ENCODE results near the gene ANKMY1.

The ANKMY1 gene

GRCh38 chr2:240577281-240578109 is 19.7 kb upstream of the ANKMY1 start:
- H3K9me3 Mint-ChIP-seq = no peaks in the 10 kb centered on the region
- no peak overlapping the region for H3K4me3 Mint-ChIP-seq
- peaks cover 36% of the 10 kb centered on the region for H3K4me1 Mint-ChIP-seq
- ATAC-seq (no peak), DNase-seq (ENCODE audit: low spot score in 2 of 2) (no peak)
- peak overlapping the region; percentile 88 for H3K27ac Mint-ChIP-seq
- peaks cover 15% of the 10 kb centered on the region for H3K36me3 Mint-ChIP-seq

GRCh38 chr2:240576436-240577205 is 18.8 kb upstream of the ANKMY1 start:
- H3K9me3 Mint-ChIP-seq = no peaks in the 10 kb centered on the region
- no peak for DNase-seq (ENCODE audit: low spot score in 2 of 2)
- no peak for ATAC-seq
- H3K36me3 Mint-ChIP-seq = peaks cover 15% of the 10 kb centered on the region
- no peak overlapping the region for H3K4me3 Mint-ChIP-seq
- H3K4me1 Mint-ChIP-seq = peaks cover 33% of the 10 kb centered on the region
- H3K27ac Mint-ChIP-seq = no peak overlapping the region

- Mint-ChIP-seq H3K36me3 (peaks cover 15% of the 10 kb centered on the region), H3K4me1 (peaks cover 39% of the 10 kb centered on the region), H3K4me3 (no peak overlapping the region), H3K27ac (peak overlapping the region; percentile 54), H3K9me3 (no peaks in the 10 kb centered on the region)
- DNase-seq (ENCODE audit: low spot score in 2 of 2) (no peak), ATAC-seq (no peak)
These were observed 18.2 kb upstream of the ANKMY1 start for GRCh38 chr2:240576036-240576435.

GRCh38 chr2:240575101-240575965 is 17.5 kb upstream of the ANKMY1 start:
- H3K27ac Mint-ChIP-seq = peak overlapping the region; percentile 54
- ATAC-seq (no peak), DNase-seq (ENCODE audit: low spot score in 2 of 2) (no peak)
- peaks cover 15% of the 10 kb centered on the region for H3K36me3 Mint-ChIP-seq
- no peak overlapping the region for H3K4me3 Mint-ChIP-seq
- no peaks in the 10 kb centered on the region for H3K9me3 Mint-ChIP-seq
- H3K4me1 Mint-ChIP-seq = peaks cover 39% of the 10 kb centered on the region

GRCh38 chr2:240574386-240575100 is 16.8 kb upstream of the ANKMY1 start:
- Mint-ChIP-seq H3K27ac (no peak overlapping the region), H3K4me1 (peaks cover 39% of the 10 kb centered on the region), H3K4me3 (no peak overlapping the region), H3K9me3 (no peaks in the 10 kb centered on the region), H3K36me3 (peaks cover 10% of the 10 kb centered on the region)
- DNase-seq (ENCODE audit: low spot score in 2 of 2) = no peak
- no peak for ATAC-seq

GRCh38 chr2:240573516-240574385 is 16.0 kb upstream of the ANKMY1 start:
- no peak for ATAC-seq
- peaks cover 9% of the 10 kb centered on the region for H3K36me3 Mint-ChIP-seq
- H3K4me3 Mint-ChIP-seq = no peak overlapping the region
- H3K9me3 Mint-ChIP-seq = no peaks in the 10 kb centered on the region
- peaks cover 36% of the 10 kb centered on the region for H3K4me1 Mint-ChIP-seq
- no peak overlapping the region for H3K27ac Mint-ChIP-seq
- DNase-seq (ENCODE audit: low spot score in 2 of 2) = no peak

GRCh38 chr2:240573071-240573515 is 15.3 kb upstream of the ANKMY1 start:
- Mint-ChIP-seq H3K4me1 (peaks cover 29% of the 10 kb centered on the region), H3K9me3 (no peaks in the 10 kb centered on the region), H3K4me3 (no peak overlapping the region), H3K27ac (no peak overlapping the region), H3K36me3 (peaks cover 9% of the 10 kb centered on the region)
- DNase-seq (ENCODE audit: low spot score in 2 of 2) (no peak), ATAC-seq (no peak)

GRCh38 chr2:240572141-240573031 is 14.6 kb upstream of the ANKMY1 start:
- H3K4me1 Mint-ChIP-seq = peaks cover 30% of the 10 kb centered on the region
- H3K9me3 Mint-ChIP-seq = no peaks in the 10 kb centered on the region
- H3K27ac Mint-ChIP-seq = peak overlapping the region; percentile 56
- no peak overlapping the region for H3K4me3 Mint-ChIP-seq
- DNase-seq (ENCODE audit: low spot score in 2 of 2) (no peak), ATAC-seq (no peak)
- peaks cover 9% of the 10 kb centered on the region for H3K36me3 Mint-ChIP-seq

- DNase-seq (ENCODE audit: low spot score in 2 of 2) = no peak
- ATAC-seq = no peak
- peaks cover 9% of the 10 kb centered on the region for H3K36me3 Mint-ChIP-seq
- no peak overlapping the region for H3K4me3 Mint-ChIP-seq
- peak overlapping the region; percentile 56 for H3K27ac Mint-ChIP-seq
- no peaks in the 10 kb centered on the region for H3K9me3 Mint-ChIP-seq
- peaks cover 37% of the 10 kb centered on the region for H3K4me1 Mint-ChIP-seq
These were observed 13.7 kb upstream of the ANKMY1 start for GRCh38 chr2:240571314-240571973.

GRCh38 chr2:240570531-240571313 is 12.9 kb upstream of the ANKMY1 start:
- ATAC-seq = no peak
- Mint-ChIP-seq H3K9me3 (no peaks in the 10 kb centered on the region), H3K4me3 (peak overlapping the region; percentile 77), H3K36me3 (peaks cover 16% of the 10 kb centered on the region), H3K27ac (peak overlapping the region; percentile 56), H3K4me1 (peaks cover 43% of the 10 kb centered on the region)
- DNase-seq (ENCODE audit: low spot score in 2 of 2) = no peak

GRCh38 chr2:240569998-240570530 is 12.3 kb upstream of the ANKMY1 start:
- no peak for DNase-seq (ENCODE audit: low spot score in 2 of 2)
- H3K4me1 Mint-ChIP-seq = peaks cover 50% of the 10 kb centered on the region
- ATAC-seq = no peak
- peak overlapping the region; percentile 56 for H3K27ac Mint-ChIP-seq
- H3K9me3 Mint-ChIP-seq = no peaks in the 10 kb centered on the region
- peaks cover 22% of the 10 kb centered on the region for H3K36me3 Mint-ChIP-seq
- peak overlapping the region; percentile 77 for H3K4me3 Mint-ChIP-seq

- ATAC-seq (no peak), DNase-seq (ENCODE audit: low spot score in 2 of 2) (no peak)
- H3K9me3 Mint-ChIP-seq = no peaks in the 10 kb centered on the region
These were observed 11.8 kb upstream of the ANKMY1 start for GRCh38 chr2:240569523-240569997.

More at GRCh38 chr2:240569523-240569997, 11.8 kb upstream of the ANKMY1 start:
- peak overlapping the region; percentile 77 for H3K4me3 Mint-ChIP-seq
- H3K4me1 Mint-ChIP-seq = peaks cover 55% of the 10 kb centered on the region
- peaks cover 22% of the 10 kb centered on the region for H3K36me3 Mint-ChIP-seq
- peak overlapping the region; percentile 56 for H3K27ac Mint-ChIP-seq
